ENCODE results near the gene TGFB1. TPM values are rescaled to one million over a fixed set of nuclear protein-coding genes. Genes with fewer than 3 reads are reported as not detected.
"Not testable (repeated sequence)": the region's sequence is repeated elsewhere in the genome, so short reads cannot be mapped to it uniquely, and the experiment has no call there.

The TGFB1 gene
- total RNA-seq, 1 donor from 2014 or later: 25.7 TPM

DNA sequence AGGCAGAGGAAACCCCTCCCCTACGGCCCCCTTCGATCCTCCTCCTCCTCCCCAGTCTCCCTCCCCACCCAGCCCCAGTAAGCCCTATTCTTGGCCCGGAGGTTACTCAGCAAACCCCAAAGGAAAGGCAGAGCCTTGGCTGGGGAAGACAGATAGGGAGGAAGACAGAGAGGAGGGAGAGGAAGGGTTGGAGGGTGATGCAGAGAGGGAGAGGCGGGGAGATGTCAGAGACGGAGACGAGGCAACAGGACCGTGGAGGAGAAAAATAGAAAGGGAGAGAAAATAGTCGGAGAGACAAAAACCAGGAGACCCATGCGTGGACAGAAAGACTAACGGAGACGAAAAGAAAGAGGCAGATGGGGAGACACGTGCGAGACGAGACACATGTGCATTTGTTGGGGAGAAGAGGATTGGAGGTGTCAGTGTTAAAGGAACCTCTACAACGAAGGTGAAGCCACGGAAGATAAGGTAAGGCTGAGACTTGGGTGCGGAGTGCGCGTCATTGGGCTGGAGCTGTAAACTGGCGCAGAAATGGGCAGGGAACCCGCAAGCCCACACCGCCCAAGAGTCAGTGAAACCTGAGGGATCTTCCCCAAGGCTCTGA lies 2.9 kb downstream of the TGFB1 start:
- Histone ChIP-seq H3K27me3 (ENCODE audit: control insufficient read depth, insufficient read depth, low read length) (no peaks in the 10 kb centered on the region), H3K4me3 (ENCODE audit: low read depth, low read length) (peak overlapping the region; percentile 58), H3K36me3 (ENCODE audit: control insufficient read depth, insufficient read depth, low read length) (peaks cover 2% of the 10 kb centered on the region)
- DNase-seq (ENCODE audit: low read depth): no peak
- TF ChIP-seq, protein P1, sequence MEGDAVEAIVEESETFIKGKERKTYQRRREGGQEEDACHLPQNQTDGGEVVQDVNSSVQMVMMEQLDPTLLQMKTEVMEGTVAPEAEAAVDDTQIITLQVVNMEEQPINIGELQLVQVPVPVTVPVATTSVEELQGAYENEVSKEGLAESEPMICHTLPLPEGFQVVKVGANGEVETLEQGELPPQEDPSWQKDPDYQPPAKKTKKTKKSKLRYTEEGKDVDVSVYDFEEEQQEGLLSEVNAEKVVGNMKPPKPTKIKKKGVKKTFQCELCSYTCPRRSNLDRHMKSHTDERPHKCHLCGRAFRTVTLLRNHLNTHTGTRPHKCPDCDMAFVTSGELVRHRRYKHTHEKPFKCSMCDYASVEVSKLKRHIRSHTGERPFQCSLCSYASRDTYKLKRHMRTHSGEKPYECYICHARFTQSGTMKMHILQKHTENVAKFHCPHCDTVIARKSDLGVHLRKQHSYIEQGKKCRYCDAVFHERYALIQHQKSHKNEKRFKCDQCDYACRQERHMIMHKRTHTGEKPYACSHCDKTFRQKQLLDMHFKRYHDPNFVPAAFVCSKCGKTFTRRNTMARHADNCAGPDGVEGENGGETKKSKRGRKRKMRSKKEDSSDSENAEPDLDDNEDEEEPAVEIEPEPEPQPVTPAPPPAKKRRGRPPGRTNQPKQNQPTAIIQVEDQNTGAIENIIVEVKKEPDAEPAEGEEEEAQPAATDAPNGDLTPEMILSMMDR (IDR thresholded peaks at IDR 0.05; ENCODE audit: insufficient read depth, low read length, poor library complexity, severe bottlenecking): no peak

DNA sequence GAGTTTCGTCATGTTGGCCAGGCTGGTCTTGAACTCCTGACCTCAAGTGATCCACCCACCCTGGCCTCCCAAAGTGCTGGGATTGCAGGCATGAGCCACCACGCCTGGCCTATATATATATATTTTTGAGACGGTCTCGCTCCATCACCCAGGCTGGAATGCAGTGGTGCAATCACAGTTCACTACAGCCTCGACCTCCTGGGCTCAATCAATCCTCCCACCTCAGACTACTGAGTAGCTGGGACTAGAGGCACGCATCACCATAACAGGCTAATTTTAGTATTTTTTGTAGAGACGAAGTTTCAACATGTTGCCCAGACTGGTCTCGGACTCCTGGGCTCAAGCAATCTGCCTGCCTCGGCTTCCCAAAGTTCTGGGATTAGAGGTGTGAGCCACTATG lies 6.8 kb downstream of the TGFB1 start:
- H3K4me3 ChIP-seq (ENCODE audit: low read depth, low read length); H3K36me3 ChIP-seq (ENCODE audit: control insufficient read depth, insufficient read depth, low read length); H3K27me3 ChIP-seq (ENCODE audit: control insufficient read depth, insufficient read depth, low read length); DNase-seq (ENCODE audit: low read depth): not testable (repeated sequence)

DNA sequence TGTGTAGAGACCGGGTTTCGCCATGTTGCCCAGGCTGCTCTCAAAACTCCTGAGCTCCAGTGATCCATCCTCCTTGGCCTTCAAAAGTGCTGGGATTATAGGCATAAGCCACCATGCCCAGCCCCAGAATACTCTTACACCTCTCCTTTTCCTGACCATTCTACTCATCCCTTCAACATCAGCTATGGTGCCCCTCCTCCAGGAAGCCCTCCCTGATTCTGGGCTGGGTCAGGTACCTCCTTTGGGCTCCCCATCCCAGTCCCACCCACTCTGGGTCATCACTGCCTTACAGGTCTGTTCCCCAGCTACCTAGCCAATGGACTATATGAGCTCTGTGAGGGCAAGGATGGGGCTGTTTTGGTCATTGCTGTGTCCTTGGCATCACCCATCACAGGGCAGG lies 9.6 kb downstream of the TGFB1 start:
- Histone ChIP-seq H3K4me3 (ENCODE audit: low read depth, low read length) (no peak overlapping the region), H3K27me3 (ENCODE audit: control insufficient read depth, insufficient read depth, low read length) (no peaks in the 10 kb centered on the region), H3K36me3 (ENCODE audit: control insufficient read depth, insufficient read depth, low read length) (peaks cover 8% of the 10 kb centered on the region)
- TF ChIP-seq, protein P1 (IDR thresholded peaks at IDR 0.05; ENCODE audit: insufficient read depth, low read length, poor library complexity, severe bottlenecking): no peak
- DNase-seq (ENCODE audit: low read depth): no peak

DNA sequence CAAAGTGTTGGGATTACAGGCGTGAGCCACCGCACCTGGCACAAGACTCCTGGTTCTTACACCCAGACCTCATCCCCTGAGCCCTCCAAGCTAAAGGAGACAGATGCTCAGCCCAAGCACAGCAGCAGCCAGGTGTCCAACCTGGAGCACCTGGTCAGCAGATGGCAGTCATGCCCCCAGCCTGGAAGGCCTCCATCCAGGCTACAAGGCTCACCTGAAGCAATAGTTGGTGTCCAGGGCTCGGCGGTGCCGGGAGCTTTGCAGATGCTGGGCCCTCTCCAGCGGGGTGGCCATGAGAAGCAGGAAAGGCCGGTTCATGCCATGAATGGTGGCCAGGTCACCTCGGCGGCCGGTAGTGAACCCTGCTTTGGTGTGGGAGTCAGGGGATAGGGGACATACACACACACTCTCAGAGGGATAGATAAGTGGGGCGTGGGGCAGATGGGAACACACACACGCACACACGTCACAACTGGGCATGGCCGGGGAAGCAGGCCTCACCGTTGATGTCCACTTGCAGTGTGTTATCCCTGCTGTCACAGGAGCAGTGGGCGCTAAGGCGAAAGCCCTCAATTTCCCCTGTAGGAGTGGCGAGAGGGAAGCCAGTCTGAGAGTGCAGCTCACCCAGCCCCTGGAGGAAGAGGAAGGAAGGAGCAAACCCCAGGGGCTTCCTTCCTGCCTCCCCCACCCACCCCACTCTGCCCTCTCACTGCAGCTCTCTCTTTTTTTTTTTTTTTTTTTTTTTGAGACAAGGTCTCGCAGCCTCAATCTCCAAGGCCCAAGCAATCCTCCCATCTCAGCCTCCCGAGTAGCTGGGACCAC lies 11.8 kb downstream of the TGFB1 start:
- Histone ChIP-seq H3K4me3 (ENCODE audit: low read depth, low read length) (no peak overlapping the region), H3K27me3 (ENCODE audit: control insufficient read depth, insufficient read depth, low read length) (no peaks in the 10 kb centered on the region), H3K36me3 (ENCODE audit: control insufficient read depth, insufficient read depth, low read length) (peaks cover 6% of the 10 kb centered on the region)
- TF ChIP-seq, protein P1 (IDR thresholded peaks at IDR 0.05; ENCODE audit: insufficient read depth, low read length, poor library complexity, severe bottlenecking): no peak
- DNase-seq (ENCODE audit: low read depth): no peak

DNA sequence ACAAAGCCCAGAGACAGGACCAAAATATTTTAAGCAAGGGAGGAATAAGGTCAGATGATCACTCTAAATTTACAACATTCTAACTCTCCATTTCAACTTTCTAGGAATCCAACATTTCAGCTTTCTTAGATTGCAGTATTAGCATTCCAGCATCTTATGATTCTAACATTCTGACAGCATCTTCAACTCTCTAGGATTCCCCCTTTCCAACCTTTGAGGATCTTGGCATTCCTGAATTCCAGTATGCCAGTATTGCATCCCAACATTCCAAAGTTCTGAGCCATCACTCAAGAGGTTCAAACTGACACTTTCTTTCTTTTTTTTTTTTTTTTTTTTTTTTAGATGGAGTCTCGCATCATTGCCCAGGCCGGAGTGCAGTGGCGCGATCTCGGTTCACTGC lies 13.8 kb downstream of the TGFB1 start:
- Histone ChIP-seq H3K4me3 (ENCODE audit: low read depth, low read length) (no peak overlapping the region), H3K27me3 (ENCODE audit: control insufficient read depth, insufficient read depth, low read length) (no peaks in the 10 kb centered on the region), H3K36me3 (ENCODE audit: control insufficient read depth, insufficient read depth, low read length) (peaks cover 6% of the 10 kb centered on the region)
- TF ChIP-seq, protein P1 (IDR thresholded peaks at IDR 0.05; ENCODE audit: insufficient read depth, low read length, poor library complexity, severe bottlenecking): no peak
- DNase-seq (ENCODE audit: low read depth): no peak

DNA sequence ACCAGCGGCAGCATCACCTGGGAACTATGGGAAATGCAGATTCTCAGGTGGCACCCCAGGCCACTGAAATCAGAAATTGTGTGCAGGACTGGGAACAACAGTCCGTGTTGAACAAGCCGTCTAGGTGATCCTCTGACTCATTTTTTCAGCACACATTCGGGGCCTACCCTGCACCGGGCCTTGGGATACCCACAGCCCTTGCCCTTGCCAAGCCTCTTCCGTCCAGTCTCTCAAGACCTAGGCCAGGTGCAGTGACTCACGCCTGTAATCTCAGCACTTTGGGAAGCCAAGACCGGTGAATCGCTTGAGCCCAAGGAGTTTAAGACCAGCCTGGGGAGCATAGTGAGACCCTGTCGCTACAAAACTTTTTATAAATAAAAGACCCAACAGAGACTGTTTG lies 18.3 kb downstream of the TGFB1 start:
- H3K36me3 ChIP-seq (ENCODE audit: control insufficient read depth, insufficient read depth, low read length): no peaks in the 10 kb centered on the region
- no peak for DNase-seq (ENCODE audit: low read depth)
- H3K4me3 ChIP-seq (ENCODE audit: low read depth, low read length): no peak overlapping the region
- H3K27me3 ChIP-seq (ENCODE audit: control insufficient read depth, insufficient read depth, low read length): no peaks in the 10 kb centered on the region
- TF ChIP-seq, protein P1 (IDR thresholded peaks at IDR 0.05; ENCODE audit: insufficient read depth, low read length, poor library complexity, severe bottlenecking): no peak

Data from kidney epithelial cell (primary cell).